Lung (tissue), 12 donors: ENCODE data around the gene IRGC. TPM values are rescaled to one million over a fixed set of nuclear protein-coding genes. Genes with fewer than 3 reads are reported as not detected.

Experiments used
- ATAC-seq: fragments of 200-7000 bp; cut with Tn5 transposase; one replicate; pipeline ENCODE4 v1.9.1; 2020; ENCODE audit warnings: moderate number of reproducible peaks; ENCODE audit not compliant: insufficient read depth, low FRiP score
- DNase-seq, 3 donors: peaks; one replicate each; pipeline ENCODE4 v3.0.0-alpha.2; 2013 to 2017
- H3K27ac ChIP-seq, 2 donors: one replicate each; pipeline ENCODE4 v1.5.1; 2013; ENCODE audit warnings: mild to moderate bottlenecking in 2 of 2, moderate library complexity in 2 of 2, control low read depth in 1 of 2, inconsistent platforms in 1 of 2, low read depth in 1 of 2, low read length in 1 of 2
- H3K27me3 ChIP-seq, 3 donors: one replicate each; pipeline ENCODE4 v1.5.1; 2013; ENCODE audit warnings: low read length in 2 of 3; ENCODE audit not compliant: control insufficient read depth in 3 of 3, insufficient read depth in 3 of 3
- H3K36me3 ChIP-seq, 4 donors: one replicate each; pipeline ENCODE4 v1.5.1; 2013; ENCODE audit warnings: low read length in 4 of 4, mild to moderate bottlenecking in 1 of 4, moderate library complexity in 1 of 4; ENCODE audit not compliant: control insufficient read depth in 4 of 4, insufficient read depth in 4 of 4
- H3K4me1 ChIP-seq, 5 donors: one replicate each; pipeline ENCODE4 v1.5.1; 2013; ENCODE audit warnings: low read length in 5 of 5, mild to moderate bottlenecking in 2 of 5, moderate library complexity in 1 of 5; ENCODE audit not compliant: control insufficient read depth in 5 of 5, insufficient read depth in 5 of 5
- H3K4me3 ChIP-seq: one replicate; pipeline ENCODE4 v1.5.1; 2013; ENCODE audit warnings: mild to moderate bottlenecking, control low read depth, moderate library complexity
- H3K9ac ChIP-seq, 2 donors: one replicate each; pipeline ENCODE4 v1.5.1; 2013; ENCODE audit warnings: low read length in 2 of 2, control low read depth in 1 of 2; ENCODE audit not compliant: insufficient read depth in 1 of 2
- H3K9me3 ChIP-seq, 4 donors: one replicate each; pipeline ENCODE4 v1.5.1; 2013; ENCODE audit warnings: low read length in 3 of 4, mild to moderate bottlenecking in 1 of 4, moderate library complexity in 1 of 4; ENCODE audit not compliant: control insufficient read depth in 4 of 4, insufficient read depth in 3 of 4
- WGBS, 2 donors: extraction: QIAGEN DNeasy Blood & Tissue Kit; methylation state at CpG; one replicate each; pipeline ENCODE4 v1.1.7; 2013; 5-methylcytosine and 5-hydroxymethylcytosine counted together
- polyA plus RNA-seq, 2 donors: library from polyadenylated mRNA; stranded (reverse); fragments of 200-250 nt; gene quantifications; one replicate each; pipeline ENCODE4 v1.2.1, GENCODE V29; 2013
- total RNA-seq, 2 donors: library from RNA; depleted of rRNA in 1 of 2; stranded (reverse); fragments of >200 nt in 1 of 2; gene quantifications; one replicate each; pipeline ENCODE4 v1.2.1, GENCODE V29; 2014 to 2021
- TF ChIP-seq, protein P1 (sequence below): IDR thresholded peaks from 2 replicates; pipeline ENCODE4 v1.5.1; 2012; ENCODE audit warnings: mild to moderate bottlenecking; ENCODE audit errors: control extremely low read depth, extremely low read depth
- donor health status: control.
- donor health status: control.
- donor health status: Bipolar disorder and iron deficiency.
- donor health status: healthy.
- donor health status: DM: yes; HTN: yes; CAD: no.

Gene IRGC
- total and polyA plus RNA-seq, 4 donors = not detected

DNA sequence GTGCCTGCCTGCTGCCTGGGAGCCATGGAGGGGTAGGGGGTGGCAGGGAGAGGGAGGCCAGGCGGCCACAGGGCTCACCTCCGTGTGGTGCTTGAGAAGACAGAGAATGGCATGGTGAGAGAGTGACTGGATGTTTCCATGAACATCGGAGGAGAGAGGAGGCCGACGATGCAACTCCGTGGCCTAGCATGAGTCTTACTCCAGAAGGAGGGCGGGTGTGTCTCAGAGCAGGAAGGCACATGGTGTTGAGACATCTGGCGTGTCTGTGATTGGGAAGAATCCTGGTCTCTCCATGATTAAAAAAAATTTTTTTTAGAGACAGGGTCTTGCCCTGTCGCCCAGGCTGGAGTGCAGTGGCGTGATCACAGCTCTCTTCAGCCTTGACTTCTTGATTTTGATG, 5.1 kb downstream of the IRGC start:
- 75 to 81% methylated on average over 10 of the region's 10 CpGs for WGBS, 2 donors
- ATAC-seq = no peak

GRCh38 chr19:43721469-43722048, 5.7 kb downstream of the IRGC start:
- H3K9ac ChIP-seq = no peak overlapping the region
- H3K4me1 ChIP-seq = peaks cover 0 to 7% (median 0%) of the 10 kb centered on the region in 5 donors
- no peaks in the 10 kb centered on the region for H3K36me3 ChIP-seq
- H3K4me3 ChIP-seq = no peak overlapping the region
- H3K27me3 ChIP-seq = no peaks in the 10 kb centered on the region
- no peaks in the 10 kb centered on the region for H3K9me3 ChIP-seq
- 75 to 90% methylated on average over 5 of the region's 5 CpGs for WGBS, 2 donors
- DNase-seq = no peak
- no peak for ATAC-seq
- TF ChIP-seq, protein P1, sequence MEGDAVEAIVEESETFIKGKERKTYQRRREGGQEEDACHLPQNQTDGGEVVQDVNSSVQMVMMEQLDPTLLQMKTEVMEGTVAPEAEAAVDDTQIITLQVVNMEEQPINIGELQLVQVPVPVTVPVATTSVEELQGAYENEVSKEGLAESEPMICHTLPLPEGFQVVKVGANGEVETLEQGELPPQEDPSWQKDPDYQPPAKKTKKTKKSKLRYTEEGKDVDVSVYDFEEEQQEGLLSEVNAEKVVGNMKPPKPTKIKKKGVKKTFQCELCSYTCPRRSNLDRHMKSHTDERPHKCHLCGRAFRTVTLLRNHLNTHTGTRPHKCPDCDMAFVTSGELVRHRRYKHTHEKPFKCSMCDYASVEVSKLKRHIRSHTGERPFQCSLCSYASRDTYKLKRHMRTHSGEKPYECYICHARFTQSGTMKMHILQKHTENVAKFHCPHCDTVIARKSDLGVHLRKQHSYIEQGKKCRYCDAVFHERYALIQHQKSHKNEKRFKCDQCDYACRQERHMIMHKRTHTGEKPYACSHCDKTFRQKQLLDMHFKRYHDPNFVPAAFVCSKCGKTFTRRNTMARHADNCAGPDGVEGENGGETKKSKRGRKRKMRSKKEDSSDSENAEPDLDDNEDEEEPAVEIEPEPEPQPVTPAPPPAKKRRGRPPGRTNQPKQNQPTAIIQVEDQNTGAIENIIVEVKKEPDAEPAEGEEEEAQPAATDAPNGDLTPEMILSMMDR = no peak
- no peak overlapping the region for H3K27ac ChIP-seq

More for the DNA sequence above, 5.1 kb downstream of the IRGC start:
- H3K4me3 ChIP-seq = no peak overlapping the region
- TF ChIP-seq, protein P1 = no peak
- H3K9me3 ChIP-seq = no peaks in the 10 kb centered on the region
- no peak overlapping the region for H3K27ac ChIP-seq
- DNase-seq = no peak
- H3K9ac ChIP-seq = no peak overlapping the region
- no peaks in the 10 kb centered on the region for H3K36me3 ChIP-seq
- peaks cover 0 to 7% (median 0%) of the 10 kb centered on the region in 5 donors for H3K4me1 ChIP-seq
- H3K27me3 ChIP-seq = no peaks in the 10 kb centered on the region

GRCh38 chr19:43723588-43723987, 7.7 kb downstream of the IRGC start:
- Histone ChIP-seq H3K27me3 (no peaks in the 10 kb centered on the region), H3K9ac (no peak overlapping the region), H3K9me3 (peaks cover 0 to under 1% (median 0%) of the 10 kb centered on the region in 4 donors), H3K36me3 (peaks cover 0 to 4% (median 1%) of the 10 kb centered on the region in 4 donors), H3K4me3 (no peak overlapping the region), H3K4me1 (peaks cover 0 to 7% (median 0%) of the 10 kb centered on the region in 5 donors), H3K27ac (no peak overlapping the region)
- TF ChIP-seq, protein P1 = no peak
- WGBS, 2 donors = 66 to 77% methylated on average over 8 of the region's 8 CpGs
- ATAC-seq (no peak), DNase-seq (no peak)

GRCh38 chr19:43724896-43725295, 9.0 kb downstream of the IRGC start:
- no peak for DNase-seq
- Histone ChIP-seq H3K27ac (no peak overlapping the region), H3K4me3 (no peak overlapping the region), H3K9me3 (peaks cover 0 to 2% (median 0%) of the 10 kb centered on the region in 4 donors), H3K36me3 (peaks cover 0 to 13% (median 11%) of the 10 kb centered on the region in 4 donors), H3K4me1 (peaks cover 0 to 7% (median 0%) of the 10 kb centered on the region in 5 donors), H3K9ac (no peak overlapping the region), H3K27me3 (no peaks in the 10 kb centered on the region)
- TF ChIP-seq, protein P1 = no peak
- ATAC-seq = no peak
- WGBS, 2 donors = 80 to 81% methylated on average over 8 of the region's 8 CpGs
